ENCODE data around the gene TNFSF12. TPM values are rescaled to one million over a fixed set of nuclear protein-coding genes. Genes with fewer than 3 reads are reported as not detected.

The TNFSF12 gene
- polyA plus RNA-seq, 1 donor (not counting 4 experiments of a cell fraction or from before 2014, with no cell fraction given) = 1.0 TPM

DNA sequence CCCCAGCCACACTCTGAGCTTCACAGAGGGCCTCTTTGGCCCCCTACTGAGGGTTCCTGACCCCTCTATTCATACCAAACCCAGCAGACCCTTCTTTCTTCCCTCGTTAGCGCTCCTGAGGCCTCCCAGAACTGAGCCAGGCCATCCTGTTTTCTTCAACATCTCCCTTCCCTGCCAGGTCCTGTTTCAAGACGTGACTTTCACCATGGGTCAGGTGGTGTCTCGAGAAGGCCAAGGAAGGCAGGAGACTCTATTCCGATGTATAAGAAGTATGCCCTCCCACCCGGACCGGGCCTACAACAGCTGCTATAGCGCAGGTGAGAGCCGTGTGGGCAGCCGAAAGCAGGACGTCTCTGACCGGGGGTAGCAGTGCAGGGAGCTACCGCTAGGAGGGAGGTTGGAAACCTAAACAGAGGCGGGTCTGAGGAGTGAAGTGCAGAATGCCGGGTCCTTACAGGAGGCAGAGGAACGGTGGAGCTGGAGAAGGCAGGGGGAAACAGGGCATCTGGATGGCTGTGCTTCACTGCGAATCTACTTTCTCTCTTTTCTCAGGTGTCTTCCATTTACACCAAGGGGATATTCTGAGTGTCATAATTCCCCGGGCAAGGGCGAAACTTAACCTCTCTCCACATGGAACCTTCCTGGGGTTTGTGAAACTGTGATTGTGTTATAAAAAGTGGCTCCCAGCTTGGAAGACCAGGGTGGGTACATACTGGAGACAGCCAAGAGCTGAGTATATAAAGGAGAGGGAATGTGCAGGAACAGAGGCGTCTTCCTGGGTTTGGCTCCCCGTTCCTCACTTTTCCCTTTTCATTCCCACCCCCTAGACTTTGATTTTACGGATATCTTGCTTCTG, 11.5 kb downstream of the TNFSF12 start:
- TF ChIP-seq, protein P1, sequence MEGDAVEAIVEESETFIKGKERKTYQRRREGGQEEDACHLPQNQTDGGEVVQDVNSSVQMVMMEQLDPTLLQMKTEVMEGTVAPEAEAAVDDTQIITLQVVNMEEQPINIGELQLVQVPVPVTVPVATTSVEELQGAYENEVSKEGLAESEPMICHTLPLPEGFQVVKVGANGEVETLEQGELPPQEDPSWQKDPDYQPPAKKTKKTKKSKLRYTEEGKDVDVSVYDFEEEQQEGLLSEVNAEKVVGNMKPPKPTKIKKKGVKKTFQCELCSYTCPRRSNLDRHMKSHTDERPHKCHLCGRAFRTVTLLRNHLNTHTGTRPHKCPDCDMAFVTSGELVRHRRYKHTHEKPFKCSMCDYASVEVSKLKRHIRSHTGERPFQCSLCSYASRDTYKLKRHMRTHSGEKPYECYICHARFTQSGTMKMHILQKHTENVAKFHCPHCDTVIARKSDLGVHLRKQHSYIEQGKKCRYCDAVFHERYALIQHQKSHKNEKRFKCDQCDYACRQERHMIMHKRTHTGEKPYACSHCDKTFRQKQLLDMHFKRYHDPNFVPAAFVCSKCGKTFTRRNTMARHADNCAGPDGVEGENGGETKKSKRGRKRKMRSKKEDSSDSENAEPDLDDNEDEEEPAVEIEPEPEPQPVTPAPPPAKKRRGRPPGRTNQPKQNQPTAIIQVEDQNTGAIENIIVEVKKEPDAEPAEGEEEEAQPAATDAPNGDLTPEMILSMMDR (optimal IDR thresholded peaks at IDR 0.05 in 1 of 3, IDR thresholded peaks at IDR 0.05 in 1 of 3, conservative IDR thresholded peaks at IDR 0.05 in 1 of 3; ENCODE audit: extremely low read depth in 1 of 3, insufficient read depth in 2 of 3, low read length in 3 of 3) = peak; percentile 73 to 83 (median 81)
- TF ChIP-seq EZH2 (IDR thresholded peaks at IDR 0.05; ENCODE audit: low read length) = no peak
- DNase-seq (ENCODE audit: low read depth, low spot score) (no peak), FAIRE-seq (peak; percentile 69)
- Histone ChIP-seq H3K9ac (ENCODE audit: control insufficient read depth, extremely low read depth, insufficient read depth, low read length) (peak overlapping the region; percentile 75), H3K36me3 (ENCODE audit: control insufficient read depth in 2 of 2, extremely low read depth in 1 of 2, insufficient read depth in 2 of 2, low read length in 2 of 2) (peaks cover 5 to 17% of the 10 kb centered on the region in 2 experiments), H2AFZ (ENCODE audit: control insufficient read depth, low read length) (no peak overlapping the region), H3K9me3 (ENCODE audit: control insufficient read depth, low read depth, low read length) (no peaks in the 10 kb centered on the region), H3K9me1 (ENCODE audit: control insufficient read depth, extremely low read depth, insufficient read depth, low read length) (no peaks in the 10 kb centered on the region), H3K27me3 (ENCODE audit: control insufficient read depth, extremely low read depth, insufficient read depth, low read length) (no peaks in the 10 kb centered on the region), H4K20me1 (ENCODE audit: control insufficient read depth, extremely low read depth, insufficient read depth, low read length) (no peaks in the 10 kb centered on the region), H3K4me2 (ENCODE audit: control insufficient read depth, extremely low read depth, insufficient read depth, low read depth, low read length) (peak overlapping the region; percentile 99), H3K4me1 (ENCODE audit: control insufficient read depth, extremely low read depth, insufficient read depth, low read length) (peaks cover 42% of the 10 kb centered on the region), H3K4me3 (ENCODE audit: control insufficient read depth in 2 of 3, extremely low read depth in 1 of 3, insufficient read depth in 2 of 3, low read depth in 1 of 3, low read length in 3 of 3) (peak overlapping the region in 2 of 3 experiments; percentile 47 to 49), H3K27ac (ENCODE audit: control insufficient read depth, insufficient read depth, low read length) (peak overlapping the region; percentile 91), H3K79me2 (ENCODE audit: control insufficient read depth, insufficient read depth, low read length) (peaks cover 35% of the 10 kb centered on the region)
- dilution Hi-C loops (cut with MboI; ENCODE audit: extremely low pct_ligation_motif_present, low sequenced_read_pairs) = no loop called here

- Histone ChIP-seq H3K9me1 (ENCODE audit: control insufficient read depth, extremely low read depth, insufficient read depth, low read length) (no peaks in the 10 kb centered on the region), H2AFZ (ENCODE audit: control insufficient read depth, low read length) (peak overlapping the region; percentile 85), H3K27ac (ENCODE audit: control insufficient read depth, insufficient read depth, low read length) (peak overlapping the region; percentile 91), H4K20me1 (ENCODE audit: control insufficient read depth, extremely low read depth, insufficient read depth, low read length) (no peaks in the 10 kb centered on the region), H3K4me2 (ENCODE audit: control insufficient read depth, extremely low read depth, insufficient read depth, low read depth, low read length) (peak overlapping the region; percentile 99), H3K27me3 (ENCODE audit: control insufficient read depth, extremely low read depth, insufficient read depth, low read length) (no peaks in the 10 kb centered on the region), H3K36me3 (ENCODE audit: control insufficient read depth in 2 of 2, extremely low read depth in 1 of 2, insufficient read depth in 2 of 2, low read length in 2 of 2) (peaks cover 8 to 24% of the 10 kb centered on the region in 2 experiments), H3K4me1 (ENCODE audit: control insufficient read depth, extremely low read depth, insufficient read depth, low read length) (peaks cover 42% of the 10 kb centered on the region), H3K9me3 (ENCODE audit: control insufficient read depth, low read depth, low read length) (no peaks in the 10 kb centered on the region), H3K4me3 (ENCODE audit: control insufficient read depth in 2 of 3, extremely low read depth in 1 of 3, insufficient read depth in 2 of 3, low read depth in 1 of 3, low read length in 3 of 3) (peak overlapping the region; percentile 75 to 86 (median 86)), H3K9ac (ENCODE audit: control insufficient read depth, extremely low read depth, insufficient read depth, low read length) (peak overlapping the region; percentile 86), H3K79me2 (ENCODE audit: control insufficient read depth, insufficient read depth, low read length) (peaks cover 39% of the 10 kb centered on the region)
- FAIRE-seq (peak; percentile 90), DNase-seq (ENCODE audit: low read depth, low spot score) (no peak)
- dilution Hi-C loops (cut with MboI; ENCODE audit: extremely low pct_ligation_motif_present, low sequenced_read_pairs) = no loop called here
- TF ChIP-seq, protein P1 (optimal IDR thresholded peaks at IDR 0.05 in 1 of 3, IDR thresholded peaks at IDR 0.05 in 1 of 3, conservative IDR thresholded peaks at IDR 0.05 in 1 of 3; ENCODE audit: extremely low read depth in 1 of 3, insufficient read depth in 2 of 3, low read length in 3 of 3) = peak; percentile 76 to 96 (median 92)
- TF ChIP-seq EZH2 (IDR thresholded peaks at IDR 0.05; ENCODE audit: low read length) = no peak
Observed at GRCh38 chr17:7561028-7561575, 12.2 kb downstream of the TNFSF12 start.
